IPS DF 4.7 (cell line): Measurements from ENCODE around the gene HOXD11.

Experiments
- DNase-seq: peaks from one replicate; pipeline ENCODE4 v3.0.0-alpha.2; 2013; ENCODE audit warnings: low spot score; ENCODE audit errors: extremely low read depth

Gene HOXD11

DNA sequence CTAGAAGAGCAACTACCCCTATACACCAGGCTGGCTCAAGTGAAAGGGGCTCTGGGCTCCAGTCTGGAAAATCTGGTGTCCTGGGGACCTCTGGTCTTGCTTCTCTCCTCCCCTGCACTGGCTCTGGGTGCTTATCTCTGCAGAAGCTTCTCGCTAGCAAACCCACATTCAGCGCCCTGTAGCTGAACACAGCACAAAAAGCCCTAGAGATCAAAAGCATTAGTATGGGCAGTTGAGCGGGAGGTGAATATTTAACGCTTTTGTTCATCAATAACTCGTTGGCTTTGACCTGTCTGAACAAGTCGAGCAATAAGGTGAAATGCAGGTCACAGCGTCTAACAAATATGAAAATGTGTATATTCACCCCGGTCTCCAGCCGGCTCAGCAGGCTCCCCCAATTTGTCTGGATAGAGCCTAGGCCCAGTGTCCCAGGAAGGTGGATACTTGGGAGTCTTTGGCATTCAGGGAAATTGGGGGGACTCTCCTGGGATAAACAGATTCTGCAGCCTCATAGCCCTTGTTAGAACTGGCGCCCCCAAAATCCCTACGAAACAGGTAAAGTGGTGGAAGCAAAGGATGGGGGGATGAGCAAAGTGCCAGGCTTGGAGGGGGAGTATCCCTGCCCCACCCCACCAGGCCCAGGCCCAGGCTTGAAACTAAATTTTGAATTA is 41.8 kb downstream of the HOXD11 start:
- no peak for DNase-seq

- no peak for DNase-seq
Measured at GRCh38 chr2:176149481-176149938, 42.4 kb downstream of the HOXD11 start.

GRCh38 chr2:176149939-176150583 is 43.0 kb downstream of the HOXD11 start:
- no peak for DNase-seq

DNA sequence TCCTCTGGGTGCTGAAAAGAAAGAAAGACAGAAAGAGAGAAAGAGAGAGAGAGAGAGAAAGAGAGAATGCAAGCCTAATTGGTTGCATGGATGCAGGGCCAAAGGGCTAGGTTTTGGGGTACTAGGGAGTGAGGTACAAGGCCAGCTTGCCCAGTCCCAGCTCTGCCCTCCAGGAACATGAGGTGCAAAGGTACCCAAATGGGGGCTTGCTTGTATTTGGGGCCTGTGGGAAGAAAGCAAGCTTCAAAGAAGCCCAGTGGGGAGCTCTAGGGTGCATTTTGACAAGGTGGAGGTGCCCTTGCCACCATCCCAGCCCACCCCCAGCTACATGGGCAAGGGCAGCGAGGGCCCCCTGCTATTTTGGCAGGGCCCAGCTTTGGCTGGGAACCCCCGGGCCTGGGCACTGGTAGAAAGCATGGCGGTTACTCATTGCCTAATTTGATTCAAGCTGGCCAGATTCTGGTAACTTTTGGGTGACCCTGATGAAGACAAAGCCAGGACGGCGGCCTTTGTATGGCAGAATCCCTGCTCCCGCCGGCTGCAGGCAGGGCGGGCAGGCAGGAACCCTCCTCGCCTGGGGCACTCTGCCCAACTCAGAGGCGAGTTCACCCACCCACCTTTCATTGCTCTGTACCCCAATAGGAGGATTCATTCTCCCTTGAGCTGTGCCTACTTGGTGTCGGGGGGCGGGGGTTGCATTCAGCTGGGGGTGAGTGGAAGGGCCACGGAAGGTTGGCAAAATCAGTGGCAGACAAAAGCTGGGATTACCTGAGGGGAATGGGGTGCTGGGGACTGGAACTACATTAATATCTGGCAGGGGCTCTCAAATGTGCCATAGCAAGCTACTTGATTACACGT is 43.7 kb downstream of the HOXD11 start:
- DNase-seq = no peak

DNA sequence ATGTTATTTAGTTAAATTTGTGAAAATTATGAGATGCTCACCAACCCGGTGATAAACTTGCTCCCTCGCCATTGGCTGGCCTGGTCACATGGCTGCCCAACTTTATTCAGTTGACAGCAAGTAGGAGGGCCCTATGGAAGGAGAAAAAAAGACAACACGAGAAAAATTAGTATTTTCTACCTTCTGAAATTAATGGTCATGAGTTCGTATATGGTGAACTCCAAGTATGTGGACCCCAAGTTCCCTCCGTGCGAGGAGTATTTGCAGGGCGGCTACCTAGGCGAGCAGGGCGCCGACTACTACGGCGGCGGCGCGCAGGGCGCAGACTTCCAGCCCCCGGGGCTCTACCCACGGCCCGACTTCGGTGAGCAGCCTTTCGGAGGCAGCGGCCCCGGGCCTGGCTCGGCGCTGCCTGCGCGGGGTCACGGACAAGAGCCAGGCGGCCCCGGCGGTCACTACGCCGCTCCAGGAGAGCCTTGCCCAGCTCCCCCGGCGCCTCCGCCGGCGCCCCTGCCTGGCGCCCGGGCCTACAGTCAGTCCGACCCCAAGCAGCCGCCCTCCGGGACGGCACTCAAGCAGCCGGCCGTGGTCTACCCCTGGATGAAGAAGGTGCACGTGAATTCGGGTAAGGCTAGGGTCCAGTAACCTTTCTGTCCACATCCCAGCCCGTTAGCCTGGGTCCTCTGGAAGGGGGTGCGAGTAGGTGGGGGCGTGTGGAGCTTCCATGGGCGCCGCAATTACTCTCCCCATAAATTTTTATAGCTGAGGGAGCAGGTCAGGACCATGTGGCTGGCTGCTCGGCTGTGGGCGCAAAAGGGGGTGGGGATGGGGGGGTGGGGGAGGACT is 44.6 kb downstream of the HOXD11 start, which contains the start of gene HOXD4:
TSS of gene HOXD4 (plus strand) at position 109 of the 846 bp plus-strand sequence. CDS start at position 193, 84 bp downstream.
- DNase-seq = no peak

GRCh38 chr2:176152350-176153181 is 45.5 kb downstream of the HOXD11 start:
- no peak for DNase-seq

DNA sequence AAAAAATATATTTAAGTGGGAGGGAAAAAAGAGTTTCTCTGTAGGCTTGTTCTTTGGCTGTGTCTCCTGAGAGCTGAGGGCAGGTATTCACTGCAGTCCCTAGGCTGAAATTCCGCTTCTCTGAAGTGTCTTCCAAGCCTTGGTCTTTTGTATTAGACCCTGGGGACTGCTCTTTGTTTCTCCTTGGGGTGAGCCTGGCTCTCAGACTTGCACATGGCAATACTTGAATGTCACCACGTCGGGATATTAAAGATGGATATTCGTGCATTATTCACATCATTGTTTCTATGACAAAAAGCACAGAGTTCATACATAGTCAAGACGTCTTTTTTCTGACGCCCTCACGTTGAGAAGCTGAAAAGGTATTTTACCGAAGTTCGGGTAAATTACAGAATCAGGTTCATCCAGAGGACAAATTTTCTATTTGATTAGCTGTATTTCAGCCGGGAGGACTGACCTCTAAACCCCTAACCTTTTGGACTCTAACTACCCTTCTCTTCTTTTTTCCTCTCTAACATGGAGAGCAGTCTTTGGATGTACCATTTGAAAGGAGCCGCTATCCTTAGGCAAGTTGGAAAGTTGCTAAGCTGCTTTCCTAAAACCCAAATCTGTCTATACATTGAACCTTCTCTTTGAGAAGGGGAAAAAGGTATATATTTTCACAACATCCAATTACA is 47.6 kb downstream of the HOXD11 start:
- DNase-seq = no peak

DNA sequence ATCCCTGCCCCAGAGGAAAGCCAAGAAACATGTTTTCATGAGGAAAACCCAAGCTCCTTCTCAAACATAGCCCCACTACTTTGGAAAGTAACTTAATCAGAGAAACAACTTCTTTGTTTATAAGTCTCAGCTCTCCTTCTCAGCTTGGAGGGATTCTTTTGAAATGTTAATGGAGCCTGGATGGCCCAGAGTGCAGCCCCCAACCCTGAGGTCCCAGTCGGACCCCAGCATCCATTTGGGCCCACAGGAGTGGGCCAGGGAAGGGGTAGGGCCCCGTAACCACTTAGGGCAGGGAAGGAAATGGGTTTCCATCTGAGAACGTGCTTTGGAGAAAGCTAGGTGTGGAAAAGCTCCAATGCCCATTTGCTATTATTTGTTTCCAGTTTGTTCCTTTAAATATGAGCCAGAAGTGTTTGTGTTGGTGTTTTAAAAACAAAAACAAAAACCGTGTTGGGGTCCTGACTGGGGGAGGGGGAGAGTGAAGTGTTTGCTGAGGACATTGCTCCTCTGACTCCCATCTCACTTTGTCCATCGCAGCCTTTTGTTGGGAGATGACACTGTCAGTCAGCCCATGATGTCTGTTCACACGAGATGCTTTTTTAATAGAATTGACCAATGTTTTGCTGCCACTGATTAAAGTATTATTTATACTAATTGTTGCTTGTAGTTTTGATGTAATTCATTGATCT is 48.4 kb downstream of the HOXD11 start:
- DNase-seq = no peak

- DNase-seq = no peak
Measured at GRCh38 chr2:176156301-176156806, 49.3 kb downstream of the HOXD11 start.

- DNase-seq = no peak
Measured at GRCh38 chr2:176156807-176157498, 49.9 kb downstream of the HOXD11 start, which contains the start of gene HOXD3. TSS of gene HOXD3 (plus strand) at chr2:176157307. CDS start at chr2:176169115, 11,808 bp downstream.

DNA sequence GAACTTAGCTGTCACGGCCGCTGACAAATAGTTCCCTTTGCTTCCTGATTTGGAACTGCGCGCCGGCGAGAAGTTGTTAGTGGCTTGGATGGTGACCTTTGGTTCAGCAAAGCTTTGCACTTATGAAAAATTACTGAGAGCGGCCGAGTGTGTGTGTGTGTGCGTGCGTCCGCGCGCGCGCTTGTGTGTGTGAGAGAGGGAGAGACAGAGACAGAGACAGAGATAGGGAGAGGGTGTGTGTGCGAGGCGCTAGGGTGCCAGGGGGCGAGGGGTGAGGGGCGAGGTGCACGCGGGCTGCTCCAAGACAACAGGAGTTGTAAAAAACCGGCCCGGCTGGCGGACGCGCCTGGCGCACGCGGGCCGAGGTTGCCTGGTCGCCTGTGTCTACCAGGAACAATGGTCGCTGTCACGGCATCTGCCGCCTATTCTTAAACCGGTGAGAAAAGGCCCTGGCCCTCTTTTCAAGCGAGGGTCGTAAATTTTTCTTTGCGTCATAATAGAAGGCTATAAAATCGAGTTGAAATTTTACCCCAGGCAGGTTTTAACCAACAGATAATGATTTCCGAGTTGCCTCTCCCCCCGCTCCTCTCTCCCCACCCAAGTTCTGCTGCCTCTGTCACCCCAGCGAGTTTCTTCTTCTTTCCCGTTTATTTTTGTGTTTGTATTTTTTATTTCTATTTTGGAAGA is 50.6 kb downstream of the HOXD11 start:
- DNase-seq = no peak

DNA sequence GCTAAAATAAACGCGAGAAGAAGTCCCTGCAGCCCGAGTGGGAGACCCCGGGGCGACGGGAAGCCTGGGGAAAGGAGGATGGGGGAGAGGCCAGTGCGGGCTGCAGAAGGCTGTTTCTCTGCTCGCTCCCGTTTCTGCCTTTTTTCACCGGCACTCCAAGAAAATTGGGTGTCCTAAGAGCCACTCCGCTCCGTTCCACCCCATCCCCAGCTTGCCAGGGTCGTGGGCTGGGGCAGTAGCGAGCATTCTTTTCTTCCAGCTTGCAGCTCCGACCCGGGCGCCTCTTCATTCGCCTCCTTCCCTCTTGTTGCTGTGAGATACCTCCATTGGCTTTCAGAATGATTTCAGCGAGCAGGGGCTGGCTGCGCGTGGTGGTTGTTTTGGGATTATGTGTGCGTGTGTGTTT is 51.1 kb downstream of the HOXD11 start:
- DNase-seq = no peak

DNA sequence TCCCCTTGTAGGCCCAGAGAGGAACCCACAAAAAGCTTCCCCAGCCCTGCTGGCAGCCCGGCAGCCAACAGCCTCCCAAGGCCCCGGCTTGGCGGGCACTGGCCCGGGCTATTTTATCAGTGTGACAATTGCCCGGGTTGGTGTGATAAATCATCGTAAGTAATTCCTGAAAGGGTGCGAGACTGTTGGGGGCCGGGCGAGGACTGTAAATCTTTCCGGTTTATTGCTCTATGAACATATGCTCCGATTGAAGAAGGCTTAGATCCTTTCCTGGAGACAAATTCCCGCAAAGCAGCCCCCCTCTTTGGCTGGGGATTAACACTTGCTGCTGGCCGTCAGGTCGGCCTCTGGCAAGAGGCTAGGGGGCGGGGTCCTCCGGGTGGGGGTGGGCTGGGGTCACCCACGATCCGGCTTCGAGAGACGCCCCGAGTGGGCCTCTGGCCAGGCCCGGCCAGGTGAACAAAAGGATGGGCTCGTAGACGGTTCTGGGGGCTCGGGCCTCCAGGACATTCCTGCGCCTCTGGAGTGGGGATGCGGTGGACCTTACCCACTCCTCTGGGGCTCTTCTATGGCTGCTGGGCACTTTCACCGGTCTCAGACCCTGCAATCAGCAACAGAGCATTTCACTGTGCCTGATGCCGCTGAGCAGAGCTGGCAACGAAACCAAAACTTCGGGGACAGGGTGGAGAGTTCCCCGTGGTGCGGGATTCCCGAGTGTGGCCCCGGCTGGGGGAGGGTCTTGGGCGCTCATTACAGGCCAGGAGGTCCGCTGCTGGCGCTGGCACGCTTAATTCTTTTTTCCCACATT is 52.0 kb downstream of the HOXD11 start:
- no peak for DNase-seq
